Renal pelvis (tissue), 4 donors: ENCODE results near the gene WASHC4. TPM values are rescaled to one million over a fixed set of nuclear protein-coding genes. Genes with fewer than 3 reads are reported as not detected.
A peak's percentile ranks its signal among the peaks of the same experiment; 100 is the strongest.
"Not testable (repeated sequence)": the region's sequence is repeated elsewhere in the genome, so short reads cannot be mapped to it uniquely, and the experiment has no call there.

Experiments
- DNase-seq: peaks from one replicate; pipeline ENCODE4 v3.0.0-alpha.2; 2013
- polyA plus RNA-seq, 3 donors: library from polyadenylated mRNA; unstranded; fragments of 120-200 nt; gene quantifications; one replicate each; pipeline ENCODE4 v1.2.1, GENCODE V29; 2013; ENCODE audit not compliant: insufficient read length in 3 of 3

The WASHC4 gene
- polyA plus RNA-seq, 3 donors = 43.9 to 72.8 (median 68.2) TPM

- no peak for DNase-seq
Observed at GRCh38 chr12:105162174-105162573, 54.6 kb downstream of the WASHC4 start.

- DNase-seq = peak; percentile 10
Observed at GRCh38 chr12:105164068-105164467, 56.5 kb downstream of the WASHC4 start.

- DNase-seq = no peak
Observed at GRCh38 chr12:105166736-105167135, 59.2 kb downstream of the WASHC4 start.

GRCh38 chr12:105167346-105167745 lies 59.8 kb downstream of the WASHC4 start:
- no peak for DNase-seq

GRCh38 chr12:105168006-105168405 lies 60.5 kb downstream of the WASHC4 start:
- no peak for DNase-seq

- no peak for DNase-seq
Observed at GRCh38 chr12:105170139-105170538, 62.6 kb downstream of the WASHC4 start.

GRCh38 chr12:105171691-105172436 lies 64.3 kb downstream of the WASHC4 start:
- no peak for DNase-seq

- no peak for DNase-seq
Observed at GRCh38 chr12:105175397-105175990, 68.0 kb downstream of the WASHC4 start.

GRCh38 chr12:105177208-105177607 lies 69.7 kb downstream of the WASHC4 start:
- DNase-seq = no peak

GRCh38 chr12:105179114-105179513 lies 71.6 kb downstream of the WASHC4 start:
- not testable (repeated sequence) for DNase-seq

GRCh38 chr12:105183406-105183805 lies 75.9 kb downstream of the WASHC4 start:
- DNase-seq = not testable (repeated sequence)

- not testable (repeated sequence) for DNase-seq
Observed at GRCh38 chr12:105183976-105184375, 76.4 kb downstream of the WASHC4 start.

GRCh38 chr12:105189293-105189692 lies 81.8 kb downstream of the WASHC4 start:
- DNase-seq = no peak

GRCh38 chr12:105190530-105190929 lies 83.0 kb downstream of the WASHC4 start:
- no peak for DNase-seq

- DNase-seq = no peak
Observed at GRCh38 chr12:105192624-105193225, 85.2 kb downstream of the WASHC4 start.

- no peak for DNase-seq
Observed at GRCh38 chr12:105194947-105195346, 87.4 kb downstream of the WASHC4 start.

GRCh38 chr12:105196090-105196489 lies 88.6 kb downstream of the WASHC4 start:
- DNase-seq = no peak

GRCh38 chr12:105198961-105199360 lies 91.4 kb downstream of the WASHC4 start:
- DNase-seq = no peak

- no peak for DNase-seq
Observed at GRCh38 chr12:105200385-105200784, 92.9 kb downstream of the WASHC4 start.

GRCh38 chr12:105201299-105201698 lies 93.8 kb downstream of the WASHC4 start:
- DNase-seq = peak; percentile 40

- DNase-seq = no peak
Observed at GRCh38 chr12:105202202-105202601, 94.7 kb downstream of the WASHC4 start.

GRCh38 chr12:105204127-105204526 lies 96.6 kb downstream of the WASHC4 start:
- DNase-seq = no peak

GRCh38 chr12:105204916-105205315 lies 97.4 kb downstream of the WASHC4 start:
- DNase-seq = no peak
